ENCODE results near the gene ELP1.
"Not testable (repeated sequence)": the region's sequence is repeated elsewhere in the genome, so short reads cannot be mapped to it uniquely, and the experiment has no call there.

Gene ELP1

DNA sequence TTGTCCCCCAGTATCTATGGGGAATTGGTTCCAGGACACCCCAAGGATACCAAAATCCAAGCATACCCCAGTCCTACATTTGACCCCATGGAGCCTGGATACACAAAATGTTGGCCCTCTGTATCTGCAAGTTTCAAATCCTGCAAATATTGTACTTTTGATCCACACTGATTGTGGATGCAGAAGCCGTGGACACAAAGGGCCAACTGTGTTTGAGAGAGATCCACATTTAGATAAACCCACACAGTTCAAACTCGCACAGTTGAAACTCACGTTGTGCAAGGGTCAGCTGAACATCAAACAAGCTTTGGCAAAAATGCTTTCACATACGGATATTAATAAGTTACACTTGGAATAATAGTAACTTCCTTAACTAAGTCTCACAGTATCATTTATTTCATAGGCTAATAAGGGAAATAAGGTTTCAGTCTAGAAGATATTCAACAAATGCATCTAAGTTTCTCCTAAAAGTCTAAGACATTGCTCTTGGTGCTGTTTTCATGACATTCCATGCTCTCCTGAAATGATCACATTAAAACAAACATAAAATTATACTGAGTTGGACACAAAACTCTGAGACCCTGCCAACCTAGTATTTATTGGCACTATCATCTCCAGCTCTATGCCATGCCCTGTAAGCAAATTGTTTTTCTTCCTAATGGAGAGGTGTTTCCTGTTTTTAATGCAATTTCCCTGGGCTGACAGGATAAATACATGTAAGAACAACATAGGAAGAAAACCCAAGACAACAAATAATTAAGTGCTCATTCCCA lies 39.5 kb downstream of the ELP1 start:
- intact Hi-C loops (cut with DNase I) = no loop called here
- DNase-seq = no peak

DNA sequence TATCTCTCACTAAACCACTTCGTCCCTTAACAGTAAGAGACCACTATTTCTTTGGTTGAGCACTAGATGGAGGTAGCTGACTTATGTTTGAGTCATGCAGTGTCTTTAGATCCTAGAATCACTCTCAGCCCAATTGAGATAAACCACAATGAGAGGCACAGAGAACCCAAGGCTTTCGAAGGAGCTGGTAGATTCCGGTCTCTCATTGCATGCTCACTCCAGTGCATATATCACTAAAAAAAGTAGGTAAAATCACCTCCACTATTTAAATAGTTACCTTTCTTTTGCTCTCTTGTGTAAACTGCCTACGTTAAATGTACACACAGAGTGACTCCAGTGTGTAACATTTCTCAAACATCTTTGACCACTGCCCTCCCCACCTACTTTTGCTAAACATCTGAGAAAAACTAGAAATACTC lies 44.3 kb downstream of the ELP1 start:
- no peak for DNase-seq

DNA sequence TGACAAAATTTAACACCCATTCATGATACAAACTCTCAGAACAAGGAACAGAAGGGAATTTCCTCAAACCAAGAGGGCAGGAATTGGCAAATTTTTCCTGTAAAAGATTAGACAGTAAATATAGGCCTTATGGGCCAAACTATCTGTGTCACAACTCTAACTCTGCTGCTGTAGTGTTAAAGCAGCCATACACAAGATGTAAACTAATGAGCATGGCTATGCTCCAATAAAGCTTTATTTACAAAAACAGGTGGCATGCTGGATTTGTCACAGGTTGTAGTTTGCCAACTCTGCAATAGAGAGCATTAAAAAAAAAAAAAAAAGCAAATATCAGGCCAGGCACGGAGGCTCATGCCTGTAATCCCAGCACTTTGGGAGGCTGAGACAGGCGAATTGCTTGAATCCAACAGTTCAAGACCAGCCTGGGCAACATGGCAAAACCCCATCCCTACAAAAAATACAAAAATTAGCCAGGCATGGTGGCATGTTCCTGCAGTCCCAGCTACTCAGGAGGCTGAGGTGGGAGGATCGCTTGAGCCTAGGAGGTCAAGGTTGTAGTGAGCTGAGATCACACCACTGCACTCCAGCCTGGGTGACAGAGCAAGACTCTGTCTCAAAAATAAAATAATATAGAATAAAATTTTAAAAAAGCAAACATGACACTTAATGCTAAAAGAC lies 47.2 kb downstream of the ELP1 start:
- DNase-seq; intact Hi-C loops (cut with DNase I): not testable (repeated sequence)

More for the DNA sequence above, 44.3 kb downstream of the ELP1 start:
- intact Hi-C loops (cut with DNase I) = no loop called here

GRCh38 chr9:108885643-108886348 lies 48.1 kb downstream of the ELP1 start:
- intact Hi-C loops (cut with DNase I) = no loop called here
- DNase-seq = no peak

- intact Hi-C loops (cut with DNase I) = no loop called here
- no peak for DNase-seq
Measured at GRCh38 chr9:108884701-108885100, 49.2 kb downstream of the ELP1 start.

GRCh38 chr9:108883085-108883484 lies 50.8 kb downstream of the ELP1 start:
- intact Hi-C loops (cut with DNase I) = no loop called here

DNA sequence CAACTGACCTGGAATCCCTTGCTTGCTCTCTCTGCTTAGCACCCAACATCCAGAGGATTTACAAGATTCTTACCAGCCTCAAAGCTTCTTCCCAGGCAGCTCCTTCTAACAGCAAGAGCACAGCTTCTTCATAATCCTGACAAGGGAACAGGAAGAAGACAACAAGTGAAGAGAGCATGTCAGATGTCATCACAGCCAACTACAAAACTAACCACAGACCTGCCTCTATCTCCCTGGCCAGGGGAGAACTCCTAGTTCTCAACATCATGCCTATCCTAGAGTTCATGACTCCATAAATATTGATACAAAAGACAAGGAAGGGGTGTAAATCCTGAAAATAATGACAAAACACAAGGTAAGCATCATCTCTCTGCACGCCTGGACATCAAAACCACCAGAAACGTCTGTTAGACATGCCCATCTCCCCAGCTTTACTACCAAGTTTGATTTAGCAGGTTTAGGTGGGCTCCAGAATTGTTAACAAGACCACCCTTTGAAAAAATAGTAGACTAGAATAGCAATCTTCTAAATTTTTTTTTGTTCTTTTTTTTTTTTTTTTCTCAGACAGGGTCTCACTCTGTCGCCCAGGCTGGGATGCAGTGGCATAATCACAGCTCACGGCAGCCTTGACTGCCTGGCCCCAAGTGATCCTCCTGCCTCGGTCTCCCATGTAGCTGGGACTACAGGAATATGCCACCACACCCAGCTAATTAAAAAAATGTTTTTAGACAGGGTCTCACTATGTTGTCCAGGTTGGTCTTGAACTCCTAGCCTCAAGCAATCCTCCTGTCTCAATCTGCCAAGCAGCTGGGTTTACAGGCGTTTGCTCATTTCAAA lies 51.7 kb downstream of the ELP1 start:
- no peak for DNase-seq
- intact Hi-C loops (cut with DNase I) = no loop called here

More at GRCh38 chr9:108883085-108883484, 50.8 kb downstream of the ELP1 start:
- no peak for DNase-seq

DNA sequence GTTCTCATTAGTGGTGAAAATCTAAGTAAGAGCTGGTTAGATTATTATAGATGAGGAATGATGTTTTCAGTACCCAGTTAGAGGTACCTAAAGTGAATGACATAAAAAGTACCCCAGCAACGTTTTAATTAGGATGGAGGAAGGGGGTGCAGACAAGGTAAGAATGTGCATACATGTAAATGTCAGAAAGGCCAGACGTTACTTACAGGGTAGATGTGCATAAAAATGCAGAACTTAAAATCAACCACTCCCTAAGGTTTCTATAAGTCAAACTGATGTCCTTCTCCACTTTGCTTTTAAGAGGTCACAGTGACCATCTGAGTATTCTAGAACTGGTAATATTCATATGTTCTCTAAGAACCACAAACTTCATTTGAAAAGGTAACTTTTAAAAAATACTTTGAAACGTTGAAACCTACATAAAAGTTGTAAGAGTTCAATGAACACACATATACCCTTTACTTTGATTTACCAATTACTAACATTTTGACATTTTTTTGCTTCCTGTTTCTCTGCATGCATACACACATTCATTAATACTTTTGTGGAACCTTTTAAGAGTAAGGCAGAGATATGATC lies 53.1 kb downstream of the ELP1 start:
- DNase-seq = no peak
- intact Hi-C loops (cut with DNase I) = no loop called here

DNA sequence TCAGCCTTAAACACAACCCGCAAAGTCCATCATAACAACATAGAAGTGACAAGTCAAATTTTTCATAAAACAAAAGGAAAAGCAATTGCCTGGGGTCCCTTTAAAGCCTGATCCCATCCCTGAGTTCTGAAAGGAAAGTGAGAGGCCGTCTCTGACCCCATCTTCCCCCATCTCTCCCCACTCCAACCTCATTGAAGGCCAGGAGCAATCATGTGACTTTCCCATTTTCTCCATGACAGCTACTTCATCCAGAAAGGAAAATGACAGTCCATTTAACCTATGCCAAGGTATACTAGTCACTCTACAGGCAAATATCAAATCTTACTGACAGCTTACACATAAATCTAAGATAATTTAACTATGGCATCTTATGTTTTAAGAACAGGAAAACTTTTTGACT lies 56.4 kb downstream of the ELP1 start:
- intact Hi-C loops (cut with DNase I) = no loop called here
- DNase-seq = no peak

GRCh38 chr9:108876425-108876824 lies 57.5 kb downstream of the ELP1 start:
- intact Hi-C loops (cut with DNase I) = no loop called here
- no peak for DNase-seq

- DNase-seq = no peak
- intact Hi-C loops (cut with DNase I) = no loop called here
Measured at GRCh38 chr9:108874058-108874788, 59.7 kb downstream of the ELP1 start.

DNA sequence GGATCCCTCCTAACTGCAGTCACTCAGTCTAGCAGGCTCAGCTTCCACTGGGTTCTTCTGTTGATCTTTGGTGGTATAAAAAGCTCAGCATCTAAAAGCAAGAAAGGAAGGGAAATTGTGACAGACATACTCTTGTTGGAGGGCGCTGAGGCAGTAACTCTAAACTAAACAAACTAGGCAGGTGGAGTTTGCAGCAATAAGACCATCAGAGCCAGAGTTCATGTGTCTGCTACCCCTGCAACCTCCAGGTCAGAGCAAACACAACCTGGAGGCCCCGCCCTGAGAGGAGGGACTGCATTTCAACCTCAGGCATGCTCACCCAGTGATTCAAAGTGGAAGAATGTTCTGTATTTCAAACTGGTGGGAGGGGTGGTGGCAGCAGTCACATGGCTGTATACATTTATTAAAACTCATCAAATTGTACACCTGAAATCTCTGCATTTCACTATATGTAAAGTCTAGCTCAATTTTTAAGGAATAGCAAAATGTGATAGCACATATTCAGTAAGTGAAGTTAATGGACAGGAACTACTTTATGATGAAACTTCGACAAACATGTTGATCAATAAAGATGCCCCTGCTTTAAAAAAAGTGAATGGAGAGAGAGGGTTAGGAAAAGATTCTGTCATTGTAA lies 64.7 kb downstream of the ELP1 start:
- intact Hi-C loops (cut with DNase I) = no loop called here
- no peak for DNase-seq

GRCh38 chr9:108867829-108868228 lies 66.1 kb downstream of the ELP1 start:
- no peak for DNase-seq
- intact Hi-C loops (cut with DNase I) = no loop called here

DNA sequence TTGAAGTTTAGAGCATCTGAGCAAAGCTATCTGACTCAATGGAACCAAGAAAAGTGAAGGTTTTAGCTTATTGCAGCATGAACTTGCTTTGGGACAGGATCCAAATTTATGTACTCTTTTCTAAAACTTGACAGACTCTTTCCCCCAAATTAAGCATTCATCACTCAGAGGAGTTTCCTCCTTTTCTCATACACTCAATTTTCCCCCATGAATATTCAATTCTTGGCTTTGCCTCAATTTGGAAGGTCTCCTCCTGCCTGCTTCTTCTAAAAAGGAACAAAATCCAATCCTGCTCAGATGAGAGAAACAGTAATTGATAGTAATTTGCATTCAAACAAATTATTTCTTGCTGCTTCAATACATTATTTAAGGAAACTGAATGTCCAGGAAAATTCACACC lies 66.8 kb downstream of the ELP1 start:
- DNase-seq = no peak
- intact Hi-C loops (cut with DNase I) = no loop called here

DNA sequence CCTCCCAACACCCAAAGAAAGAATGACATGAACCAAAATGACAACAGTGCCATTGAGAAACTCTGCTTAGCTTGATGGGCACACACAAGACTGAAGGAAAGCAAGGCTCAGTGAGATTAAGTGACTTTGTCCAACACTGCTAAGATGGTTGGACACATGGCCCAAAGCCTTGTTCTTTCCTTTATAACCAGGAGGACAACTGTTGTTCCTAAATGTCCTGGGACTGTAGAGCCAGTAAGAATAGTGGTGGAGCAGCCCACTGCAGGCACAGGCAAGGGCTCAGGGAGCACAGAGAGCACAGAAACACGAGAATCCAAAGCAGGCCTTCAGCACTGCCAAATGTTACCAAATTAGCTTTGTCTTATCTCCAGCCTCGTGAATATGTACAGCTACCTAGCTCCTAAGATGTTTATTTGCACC lies 67.9 kb downstream of the ELP1 start:
- intact Hi-C loops (cut with DNase I) = no loop called here
- DNase-seq = no peak

GRCh38 chr9:108865037-108865436 lies 68.9 kb downstream of the ELP1 start:
- DNase-seq = no peak

GRCh38 chr9:108864446-108864845 lies 69.5 kb downstream of the ELP1 start:
- DNase-seq = no peak
- intact Hi-C loops (cut with DNase I) = no loop called here

More at GRCh38 chr9:108865037-108865436, 68.9 kb downstream of the ELP1 start:
- intact Hi-C loops (cut with DNase I) = no loop called here

DNA sequence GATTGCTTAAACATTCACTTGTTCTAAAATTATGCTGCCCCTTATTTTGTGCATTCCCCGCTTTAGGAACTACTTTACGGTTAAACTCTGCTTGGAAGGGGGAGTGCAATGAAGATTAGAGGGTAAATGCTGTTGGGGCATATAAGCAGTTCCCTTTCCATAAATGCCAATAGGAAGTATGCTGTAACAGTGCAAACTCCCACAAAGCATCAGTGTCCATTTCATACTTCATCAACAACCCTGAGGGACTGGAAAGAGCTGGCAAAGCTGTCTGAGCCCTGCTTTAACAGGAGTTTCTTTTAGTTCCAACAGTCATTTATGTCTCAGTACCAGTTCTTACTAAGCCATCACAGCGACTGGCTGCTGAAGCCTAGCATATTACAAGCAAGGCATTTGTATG lies 70.0 kb downstream of the ELP1 start:
- DNase-seq = no peak
- intact Hi-C loops (cut with DNase I) = no loop called here

Measured in head of caudate nucleus (tissue), 42 donors.